GM18873 (cell line): ENCODE measurements around the gene CNTNAP2.
"Not testable (repeated sequence)": the region's sequence is repeated elsewhere in the genome, so short reads cannot be mapped to it uniquely, and the experiment has no call there.

Experiments
- ATAC-seq: cut with Tn5 transposase; IDR thresholded peaks from one replicate; pipeline ENCODE4 v1.9.1; 2021; ENCODE audit warnings: mild to moderate bottlenecking, moderate library complexity, moderate number of reproducible peaks; ENCODE audit not compliant: unreplicated experiment, low FRiP score

CNTNAP2 gene

GRCh38 chr7:147756300-147756699, 1639.7 kb downstream of the CNTNAP2 start:
- ATAC-seq = no peak

- ATAC-seq = no peak
These were observed 1642.8 kb downstream of the CNTNAP2 start for GRCh38 chr7:147759327-147759943.

- no peak for ATAC-seq
These were observed 1648.7 kb downstream of the CNTNAP2 start for GRCh38 chr7:147765301-147765700.

GRCh38 chr7:147771344-147771743, 1654.7 kb downstream of the CNTNAP2 start:
- ATAC-seq = no peak

DNA sequence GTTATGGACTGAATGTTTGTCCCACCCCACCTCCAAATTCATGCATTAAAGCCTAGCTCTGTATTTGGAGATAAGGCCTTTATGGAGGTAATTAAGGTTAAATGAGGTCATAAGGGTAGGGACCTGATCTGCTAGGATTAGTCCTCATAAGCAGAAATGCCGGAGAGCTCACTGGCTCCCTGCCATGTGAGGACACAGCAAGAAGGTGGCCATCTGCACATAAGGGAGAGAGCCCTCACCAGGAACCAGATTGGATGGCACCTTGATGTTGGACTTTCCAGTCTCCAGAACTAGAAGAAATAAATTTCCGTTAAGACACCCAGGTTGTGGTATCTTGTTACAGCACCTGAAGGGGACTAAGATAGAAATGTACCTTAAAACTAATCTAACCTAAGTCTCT, 1657.9 kb downstream of the CNTNAP2 start:
- ATAC-seq = no peak

- no peak for ATAC-seq
These were observed 1659.1 kb downstream of the CNTNAP2 start for GRCh38 chr7:147775516-147776284.

- ATAC-seq = no peak
These were observed 1660.7 kb downstream of the CNTNAP2 start for GRCh38 chr7:147777309-147777708.

GRCh38 chr7:147779949-147780348, 1663.3 kb downstream of the CNTNAP2 start:
- no peak for ATAC-seq

GRCh38 chr7:147796581-147796980, 1680.0 kb downstream of the CNTNAP2 start:
- ATAC-seq = no peak

DNA sequence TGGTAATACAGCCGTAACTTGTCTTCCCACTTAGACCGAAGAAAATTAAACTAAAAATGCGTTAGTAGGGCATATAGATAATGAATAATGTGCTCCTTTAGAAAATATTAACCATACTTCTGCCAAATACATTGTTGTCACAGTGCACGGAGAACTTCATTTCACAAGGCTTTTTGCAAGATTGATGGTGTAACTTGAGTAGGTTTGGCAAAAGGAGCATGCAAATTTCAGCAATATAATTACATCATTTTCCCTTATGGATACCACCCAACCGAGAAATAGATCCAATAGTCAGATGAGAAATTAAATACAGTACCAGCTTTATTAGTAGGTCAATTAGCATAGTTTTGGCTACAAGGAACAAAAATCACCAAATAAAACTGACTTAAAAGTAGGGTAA, 1681.4 kb downstream of the CNTNAP2 start:
- ATAC-seq = no peak

DNA sequence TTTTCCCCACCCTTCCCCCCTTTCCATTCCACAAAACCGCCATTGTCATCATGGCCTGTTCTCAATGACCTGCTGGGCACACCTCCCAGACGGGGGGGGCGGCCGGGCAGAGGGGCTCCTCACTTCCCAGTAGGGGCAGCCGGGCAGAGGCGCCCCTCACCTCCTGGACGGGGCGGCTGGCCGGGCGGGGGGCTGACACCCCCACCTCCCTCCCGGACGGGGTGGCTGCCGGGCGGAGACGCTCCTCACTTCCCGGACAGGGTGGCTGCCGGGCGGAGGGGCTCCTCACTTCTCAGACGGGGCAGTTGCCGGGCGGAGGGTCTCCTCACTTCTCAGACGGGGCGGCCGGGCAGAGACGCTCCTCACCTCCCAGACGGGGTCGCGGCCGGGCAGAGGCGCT, 1685.2 kb downstream of the CNTNAP2 start:
- not testable (repeated sequence) for ATAC-seq

DNA sequence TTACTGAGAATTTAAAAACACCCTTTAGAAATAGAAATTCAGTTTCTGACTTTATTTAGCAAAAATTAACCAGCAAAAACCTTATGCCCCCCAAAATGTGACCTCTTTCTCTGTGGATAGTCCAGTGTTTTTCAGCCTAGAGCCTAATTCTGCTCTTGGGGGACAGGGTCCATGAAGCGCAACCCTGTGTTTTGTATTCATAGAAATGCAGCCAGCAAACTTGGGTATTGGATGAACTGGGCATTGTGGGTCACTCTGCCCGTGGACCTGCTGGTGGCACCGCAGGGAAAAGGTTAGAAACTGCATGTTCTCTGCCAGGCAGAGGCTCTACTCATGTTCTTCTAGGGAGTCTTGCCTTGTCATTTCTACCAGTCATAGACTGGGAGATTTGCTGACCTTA, 1686.5 kb downstream of the CNTNAP2 start:
- no peak for ATAC-seq

DNA sequence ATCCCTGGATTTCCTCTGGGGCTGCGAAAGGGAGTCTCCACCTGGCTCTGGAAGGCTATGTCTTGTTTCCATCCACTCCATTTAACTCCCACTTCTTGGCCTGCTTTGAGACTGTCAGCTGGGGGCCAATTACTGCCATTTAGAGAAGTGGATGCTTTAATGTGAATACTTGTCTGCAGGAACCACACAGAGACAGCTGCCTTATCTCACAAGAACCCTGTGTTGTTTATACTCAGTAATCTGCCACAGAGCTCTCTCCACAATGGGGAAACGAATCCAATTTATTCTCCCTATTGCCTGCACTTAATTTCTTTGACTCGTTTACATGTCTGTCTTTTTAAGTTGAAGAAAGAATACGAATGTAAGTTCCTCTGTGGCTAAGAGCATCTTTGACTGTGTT, 1687.0 kb downstream of the CNTNAP2 start:
- no peak for ATAC-seq

GRCh38 chr7:147804032-147804431, 1687.4 kb downstream of the CNTNAP2 start:
- no peak for ATAC-seq

DNA sequence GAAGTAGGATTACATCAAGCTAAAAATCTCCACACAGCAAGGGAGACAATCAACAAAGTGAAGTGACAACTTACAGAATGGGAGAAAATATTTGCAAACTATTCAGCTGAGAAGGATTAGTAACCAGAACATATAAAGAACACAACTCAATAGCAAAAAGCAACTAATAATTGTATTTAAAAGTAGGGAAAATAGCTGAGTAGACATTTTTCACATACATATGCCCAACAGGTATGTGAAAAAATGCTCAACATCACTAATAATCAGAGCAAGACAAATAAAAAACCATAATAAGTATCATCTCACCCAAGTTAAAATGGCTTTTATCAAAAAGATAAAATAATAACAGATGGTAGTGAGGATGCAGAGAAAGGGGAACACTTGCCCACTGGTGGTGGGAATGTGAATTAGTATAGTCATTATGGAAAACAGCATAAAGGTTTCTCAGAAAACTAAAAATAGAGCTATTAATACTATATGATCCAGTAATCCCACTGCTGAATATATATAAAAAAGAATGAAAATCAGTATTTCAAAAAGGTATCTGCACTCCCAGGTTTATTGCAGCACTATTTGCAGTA, 1689.5 kb downstream of the CNTNAP2 start:
- ATAC-seq = no peak

GRCh38 chr7:147809786-147810185, 1693.2 kb downstream of the CNTNAP2 start:
- ATAC-seq = no peak

DNA sequence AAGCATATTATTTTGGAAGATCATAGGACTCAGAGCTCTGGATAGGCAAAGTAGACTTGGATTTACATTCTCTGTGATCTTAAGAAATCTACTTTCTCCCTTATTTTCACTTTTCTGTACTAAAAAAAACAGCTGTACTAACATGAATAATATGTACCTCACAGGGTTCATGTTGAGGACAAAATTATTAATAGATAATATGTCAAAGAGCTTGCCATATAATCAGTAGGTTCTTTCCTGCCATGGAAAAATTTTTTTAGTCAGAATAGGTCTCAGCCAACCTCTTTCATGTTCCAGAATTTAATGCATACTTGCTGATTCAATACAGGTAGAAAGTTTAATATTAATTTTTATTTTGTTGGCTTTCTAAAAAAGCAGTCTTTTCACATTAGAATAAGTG, 1693.7 kb downstream of the CNTNAP2 start:
- ATAC-seq = no peak

DNA sequence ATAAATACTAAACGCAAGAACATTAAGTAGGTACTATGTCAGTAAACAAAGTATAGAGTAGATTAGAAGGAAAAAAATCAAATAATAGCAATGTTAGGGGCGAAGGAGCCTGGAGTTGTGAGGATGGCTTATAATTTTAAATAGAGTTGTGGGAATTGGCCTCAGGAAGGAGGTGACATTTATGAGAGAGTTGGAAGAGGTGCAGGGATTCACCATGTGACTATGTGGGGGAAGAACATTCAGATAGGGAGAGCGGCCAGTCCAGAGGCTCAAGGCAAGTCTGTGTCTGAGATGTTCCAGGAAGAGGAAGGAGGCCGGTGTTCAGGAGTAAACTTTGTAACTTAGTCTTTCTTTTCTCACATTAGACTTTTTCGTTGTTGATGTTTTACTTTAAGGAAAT, 1695.3 kb downstream of the CNTNAP2 start:
- no peak for ATAC-seq

DNA sequence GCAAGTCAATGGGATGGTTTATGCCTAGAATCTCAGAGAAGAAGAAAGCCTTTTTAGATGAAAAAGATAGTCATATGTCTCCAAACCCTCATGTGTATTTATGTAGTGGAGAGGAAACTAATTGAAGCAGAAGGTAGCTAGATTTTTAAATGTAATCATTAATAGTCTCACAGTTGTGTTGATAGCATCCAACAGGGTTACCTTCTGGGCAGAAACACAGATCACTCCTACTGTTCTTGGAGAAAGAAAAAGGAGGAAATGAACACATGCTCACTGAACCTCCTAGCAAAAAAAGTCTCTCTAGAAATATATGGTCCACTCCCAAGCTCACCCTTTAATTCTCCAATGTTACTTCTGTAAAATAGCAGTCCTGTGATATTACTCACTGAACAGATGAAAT, 1696.7 kb downstream of the CNTNAP2 start:
- no peak for ATAC-seq

- no peak for ATAC-seq
These were observed 1701.7 kb downstream of the CNTNAP2 start for GRCh38 chr7:147818317-147818716.

- ATAC-seq = no peak
These were observed 1708.1 kb downstream of the CNTNAP2 start for GRCh38 chr7:147824671-147825070.

DNA sequence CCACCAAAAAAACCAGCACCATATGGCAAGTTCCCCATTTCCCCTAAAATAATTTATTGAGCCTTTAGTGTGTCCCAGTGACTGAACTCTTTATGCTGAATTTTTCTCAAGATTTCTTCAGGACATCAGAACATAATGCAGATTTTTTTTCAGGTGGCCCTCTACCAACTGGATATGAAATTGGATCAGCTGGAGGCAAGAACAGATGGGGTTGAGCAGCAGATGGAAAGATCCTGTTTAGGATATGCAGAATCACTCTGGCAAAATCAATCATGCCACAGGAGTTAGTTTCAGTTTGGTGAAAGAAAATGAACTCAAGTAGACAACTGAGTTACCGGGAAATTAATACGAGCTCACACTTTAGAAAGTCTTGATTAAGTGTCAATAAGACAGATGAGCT, 1712.4 kb downstream of the CNTNAP2 start:
- no peak for ATAC-seq
